Hepatocyte (in vitro differentiated cells): ENCODE data around the gene PNMA1.

ENCODE experiments used
- CTCF ChIP-seq: fragments of 200-600 bp; sonication (generic); IDR thresholded peaks from 2 replicates; pipeline ENCODE4 v1.5.1; 2016; ENCODE audit warnings: antibody characterized with exemption, mild to moderate bottlenecking; ENCODE audit not compliant: poor library complexity
- EZH2 ChIP-seq: fragments of 200-600 bp; sonication (generic); IDR thresholded peaks from 2 replicates; pipeline ENCODE4 v1.6.1; 2016; ENCODE audit warnings: antibody characterized with exemption, mild to moderate bottlenecking, borderline replicate concordance
- EZH2phosphoT487 ChIP-seq: fragments of 200-600 bp; sonication (generic); IDR thresholded peaks from one replicate; pipeline ENCODE4 v1.6.1; 2018; ENCODE audit warnings: antibody characterized with exemption, mild to moderate bottlenecking, low read depth, moderate library complexity; ENCODE audit not compliant: unreplicated experiment, severe bottlenecking

- TF ChIP-seq CTCF (no peak), EZH2 (no peak), EZH2phosphoT487 (no peak)
Observed at GRCh38 chr14:73741876-73742519, 27.8 kb upstream of the PNMA1 start.
